A549 (cell line): ENCODE results near the gene CALU.

Experiments
- CBX2 ChIP-seq: fragments of 200-600 bp; sonication (generic); IDR thresholded peaks from 2 replicates; pipeline ENCODE4 v1.6.1; 2016; ENCODE audit warnings: low read depth, mild to moderate bottlenecking, borderline replicate concordance
- CTCF ChIP-seq: fragments of >200 bp; sonication (Bioruptor Twin); formaldehyde crosslinking; IDR thresholded peaks from 3 replicates; pipeline ENCODE4 v1.5.1; 2016
- ELK1 ChIP-seq: fragments of 150-350 bp; IDR thresholded peaks from 2 replicates; pipeline ENCODE4 v1.6.1; 2014; ENCODE audit warnings: low read depth, mild to moderate bottlenecking, low read length
- ESRRA ChIP-seq: fragments of 150-350 bp; IDR thresholded peaks from 2 replicates; pipeline ENCODE4 v1.6.1; 2014; ENCODE audit warnings: mild to moderate bottlenecking, low read length, borderline replicate concordance
- JUN ChIP-seq, 2 experiments: fragments of >200 bp; sonication (Bioruptor Twin); formaldehyde crosslinking; IDR thresholded peaks; 2 replicates in 1 of 2; 3 replicates in 1 of 2; pipeline ENCODE4 v1.6.1; 2016 to 2017
- MAX ChIP-seq: IDR thresholded peaks from 2 replicates; pipeline ENCODE4 v1.6.1; 2012
- POLR2A ChIP-seq: IDR thresholded peaks from 2 replicates; pipeline ENCODE4 v1.6.1; 2012; ENCODE audit warnings: mild to moderate bottlenecking, low read length
- RAD21 ChIP-seq, 2 experiments: fragments of >200 bp in 1 of 2; sonication (Bioruptor Twin) in 1 of 2; formaldehyde crosslinking in 1 of 2; IDR thresholded peaks in 1 of 2; conservative IDR thresholded peaks in 1 of 2; 2 replicates in 1 of 2; 3 replicates in 1 of 2; pipeline ENCODE4 v1.6.1; 2012 to 2018; ENCODE audit warnings: inconsistent platforms in 1 of 2
- RCOR1 ChIP-seq: fragments of 150-350 bp; IDR thresholded peaks from 2 replicates; pipeline ENCODE4 v1.6.1; 2014; ENCODE audit warnings: antibody characterized with exemption, low read length, low read depth
- REST ChIP-seq: fragments of 200-600 bp; sonication (generic); IDR thresholded peaks from 2 replicates; pipeline ENCODE4 v1.6.1; 2016; ENCODE audit warnings: antibody characterized with exemption, mild to moderate bottlenecking, moderate library complexity
- USF2 ChIP-seq: fragments of 450-650 bp; IDR thresholded peaks from 2 replicates; pipeline ENCODE4 v1.6.1; 2014; ENCODE audit warnings: antibody characterized with exemption
- ZFP36 ChIP-seq: fragments of 450-650 bp; IDR thresholded peaks from 2 replicates; pipeline ENCODE4 v1.6.1; 2014; ENCODE audit warnings: borderline replicate concordance; ENCODE audit not compliant: partially characterized antibody

- TF ChIP-seq USF2 = no peak
- TF ChIP-seq MAX = no peak
- TF ChIP-seq REST = no peak
- no peak for TF ChIP-seq ESRRA
- no peak for TF ChIP-seq POLR2A
- no peak for TF ChIP-seq CBX2
- TF ChIP-seq RAD21 (conservative IDR thresholded peaks at IDR 0.05 in 1 of 2, IDR thresholded peaks at IDR 0.05 in 1 of 2) = no peak
- TF ChIP-seq CTCF = no peak
- TF ChIP-seq ELK1 = no peak
- no peak for TF ChIP-seq JUN (IDR thresholded peaks at IDR 0.05)
- no peak for TF ChIP-seq ZFP36
- no peak for TF ChIP-seq RCOR1
Measured at GRCh38 chr7:128737867-128738385, 1.2 kb upstream of the CALU start.
